Thoracic aorta (tissue), 2 donors: Measurements from ENCODE around the gene STK39. TPM values are rescaled to one million over a fixed set of nuclear protein-coding genes. Genes with fewer than 3 reads are reported as not detected.

Experiments used
- ATAC-seq: fragments of 150-250 bp; one replicate; pipeline ENCODE4 v1.8.0; 2017; ENCODE audit warnings: low read depth; ENCODE audit not compliant: insufficient number of reproducible peaks, low FRiP score
- DNase-seq: peaks from one replicate; pipeline ENCODE4 v3.0.0-alpha.2; 2020; ENCODE audit warnings: low spot score
- H3K27ac ChIP-seq, 2 donors: fragments of 200-600 bp; sonication (generic); 1 replicate in 1 of 2; 2 replicates in 1 of 2; pipeline ENCODE4 v1.5.1; 2016; ENCODE audit warnings: mild to moderate bottlenecking in 2 of 2, moderate library complexity in 2 of 2
- H3K27me3 ChIP-seq: fragments of 200-600 bp; sonication (generic); replicated peaks from 2 replicates; pipeline ENCODE4 v1.6.0; 2016; ENCODE audit warnings: mild to moderate bottlenecking; ENCODE audit not compliant: insufficient read depth
- H3K36me3 ChIP-seq: fragments of 200-600 bp; sonication (generic); one replicate; pipeline ENCODE4 v1.5.1; 2016
- H3K4me1 ChIP-seq, 2 donors: fragments of 200-600 bp; sonication (generic); 1 replicate in 1 of 2; 2 replicates in 1 of 2; pipeline versions ENCODE4 v1.5.1 to v1.6.0; 2016; ENCODE audit warnings: low read depth in 2 of 2, mild to moderate bottlenecking in 1 of 2; ENCODE audit not compliant: control insufficient read depth in 1 of 2
- H3K4me3 ChIP-seq: fragments of 200-600 bp; sonication (generic); 2 replicates; pipeline ENCODE4 v1.5.1; 2016; ENCODE audit warnings: mild to moderate bottlenecking
- H3K9me3 ChIP-seq: fragments of 200-600 bp; sonication (generic); 2 replicates; pipeline ENCODE4 v1.5.1; 2016
- CTCF ChIP-seq: fragments of 200-600 bp; sonication (generic); IDR thresholded peaks from one replicate; pipeline ENCODE4 v1.5.1; 2019; ENCODE audit warnings: antibody characterized with exemption
- total RNA-seq, 2 donors: library from RNA; depleted of rRNA; stranded (reverse); fragments of >200 nt; gene quantifications; one replicate each; pipeline versions ENCODE4 v1.1.0 to v1.2.3, GENCODE V29; 2016

Gene STK39
- total RNA-seq, 2 donors from 2014 or later, result 11.5 to 18.5 TPM

GRCh38 chr2:167990062-167990461, 257.3 kb downstream of the STK39 start:
- DNase-seq, result no peak

GRCh38 chr2:167988296-167988695, 259.1 kb downstream of the STK39 start:
- Histone ChIP-seq H3K4me1 (peaks cover 13 to 27% of the 10 kb centered on the region in 2 donors), H3K27me3 (no peaks in the 10 kb centered on the region), H3K36me3 (no peaks in the 10 kb centered on the region), H3K27ac (no peak overlapping the region), H3K4me3 (no peak overlapping the region), H3K9me3 (no peaks in the 10 kb centered on the region)
- ATAC-seq (no peak), DNase-seq (no peak)
- no peak for TF ChIP-seq CTCF

More at GRCh38 chr2:167990062-167990461, 257.3 kb downstream of the STK39 start:
- Histone ChIP-seq H3K27me3 (no peaks in the 10 kb centered on the region), H3K27ac (no peak overlapping the region), H3K9me3 (no peaks in the 10 kb centered on the region), H3K36me3 (no peaks in the 10 kb centered on the region), H3K4me3 (no peak overlapping the region), H3K4me1 (peaks cover 13 to 27% of the 10 kb centered on the region in 2 donors)
- ATAC-seq, result no peak
- no peak for TF ChIP-seq CTCF

GRCh38 chr2:167987558-167987957, 259.8 kb downstream of the STK39 start:
- no peak for TF ChIP-seq CTCF
- no peaks in the 10 kb centered on the region for H3K9me3 ChIP-seq
- H3K27ac ChIP-seq, result no peak overlapping the region
- no peak for ATAC-seq
- H3K27me3 ChIP-seq, result no peaks in the 10 kb centered on the region
- no peaks in the 10 kb centered on the region for H3K36me3 ChIP-seq
- no peak overlapping the region for H3K4me3 ChIP-seq
- DNase-seq, result no peak
- peaks cover 13 to 27% of the 10 kb centered on the region in 2 donors for H3K4me1 ChIP-seq

GRCh38 chr2:167987026-167987425, 260.4 kb downstream of the STK39 start:
- H3K36me3 ChIP-seq, result no peaks in the 10 kb centered on the region
- H3K4me1 ChIP-seq, result peaks cover 13 to 27% of the 10 kb centered on the region in 2 donors
- no peak overlapping the region for H3K4me3 ChIP-seq
- no peaks in the 10 kb centered on the region for H3K9me3 ChIP-seq
- DNase-seq, result no peak
- no peak for TF ChIP-seq CTCF
- H3K27me3 ChIP-seq, result no peaks in the 10 kb centered on the region
- no peak for ATAC-seq
- H3K27ac ChIP-seq, result no peak overlapping the region

- DNase-seq (no peak), ATAC-seq (no peak)
- H3K27ac ChIP-seq, result no peak overlapping the region
- H3K36me3 ChIP-seq, result no peaks in the 10 kb centered on the region
- no peaks in the 10 kb centered on the region for H3K9me3 ChIP-seq
- no peak for TF ChIP-seq CTCF
- H3K4me1 ChIP-seq, result peaks cover 13 to 27% of the 10 kb centered on the region in 2 donors
- H3K27me3 ChIP-seq, result no peaks in the 10 kb centered on the region
- H3K4me3 ChIP-seq, result no peak overlapping the region
These were observed 261.2 kb downstream of the STK39 start for GRCh38 chr2:167986223-167986622.
